Uterus (tissue), 2 donors: Measurements from ENCODE around the gene PDLIM5.

Experiments used
- CTCF ChIP-seq, 4 experiments: fragments of 200-600 bp in 2 of 4; fragments of 450-650 bp in 2 of 4; sonication (generic) in 2 of 4; IDR thresholded peaks; one replicate each; pipeline ENCODE4 v1.5.1; 2016 to 2019; ENCODE audit warnings: antibody characterized with exemption in 4 of 4, mild to moderate bottlenecking in 2 of 4, moderate library complexity in 1 of 4
- POLR2A ChIP-seq, 2 donors: fragments of 450-650 bp; IDR thresholded peaks; one replicate each; pipeline ENCODE4 v1.6.1; 2016; ENCODE audit warnings: antibody characterized with exemption in 2 of 2, mild to moderate bottlenecking in 1 of 2, moderate library complexity in 1 of 2

GRCh38 chr4:94574050-94574449, 122.3 kb downstream of the PDLIM5 start:
- TF ChIP-seq POLR2A (IDR thresholded peaks at IDR 0.05), result no peak
- TF ChIP-seq CTCF (IDR thresholded peaks at IDR 0.05), result no peak
